ENCODE measurements around the gene TMEFF2. TPM values are rescaled to one million over a fixed set of nuclear protein-coding genes. Genes with fewer than 3 reads are reported as not detected.

TMEFF2 gene
- total and polyA plus RNA-seq, 8 donors: 0.18 to 1.0 (median 0.39) TPM; not detected in 2

GRCh38 chr2:192068966-192069365 is 125.8 kb downstream of the TMEFF2 start:
- Histone ChIP-seq H3K27me3 (no peaks in the 10 kb centered on the region), H3K4me1 (peaks cover 0 to 5% of the 10 kb centered on the region in 2 donors), H3K9me3 (no peaks in the 10 kb centered on the region), H3K27ac (no peak overlapping the region), H3K4me3 (no peak overlapping the region), H3K36me3 (no peaks in the 10 kb centered on the region)
- DNase-seq: no peak
- TF ChIP-seq CTCF (IDR thresholded peaks at IDR 0.05): no peak
- no peak for ATAC-seq
- intact Hi-C loops (cut with DNase I): no loop called here

GRCh38 chr2:192067631-192068030 is 127.1 kb downstream of the TMEFF2 start:
- no peaks in the 10 kb centered on the region for H3K36me3 ChIP-seq
- H3K27ac ChIP-seq: no peak overlapping the region
- no peak overlapping the region for H3K4me3 ChIP-seq
- DNase-seq (no peak), ATAC-seq (no peak)
- H3K27me3 ChIP-seq: no peaks in the 10 kb centered on the region
- TF ChIP-seq CTCF (IDR thresholded peaks at IDR 0.05): no peak
- intact Hi-C loops (cut with DNase I): no loop called here
- no peaks in the 10 kb centered on the region for H3K9me3 ChIP-seq
- H3K4me1 ChIP-seq: peaks cover 0 to 1% of the 10 kb centered on the region in 2 donors

- Histone ChIP-seq H3K4me1 (no peaks in the 10 kb centered on the region), H3K27ac (no peak overlapping the region), H3K4me3 (no peak overlapping the region), H3K27me3 (no peaks in the 10 kb centered on the region), H3K36me3 (no peaks in the 10 kb centered on the region), H3K9me3 (no peaks in the 10 kb centered on the region)
- no peak for DNase-seq
- intact Hi-C loops (cut with DNase I): no loop called here
- TF ChIP-seq CTCF (IDR thresholded peaks at IDR 0.05): no peak
- ATAC-seq: no peak
These were observed 130.3 kb downstream of the TMEFF2 start for GRCh38 chr2:192064459-192064858.

GRCh38 chr2:192060161-192060560 is 134.6 kb downstream of the TMEFF2 start:
- Histone ChIP-seq H3K4me3 (no peak overlapping the region), H3K27me3 (no peaks in the 10 kb centered on the region), H3K36me3 (no peaks in the 10 kb centered on the region), H3K9me3 (no peaks in the 10 kb centered on the region), H3K27ac (no peak overlapping the region), H3K4me1 (no peaks in the 10 kb centered on the region)
- no peak for TF ChIP-seq CTCF (IDR thresholded peaks at IDR 0.05)
- intact Hi-C loops (cut with DNase I): no loop called here
- DNase-seq (no peak), ATAC-seq (no peak)

GRCh38 chr2:192059266-192059665 is 135.5 kb downstream of the TMEFF2 start:
- H3K4me1 ChIP-seq: no peaks in the 10 kb centered on the region
- no peak for DNase-seq
- no peak overlapping the region for H3K4me3 ChIP-seq
- ATAC-seq: no peak
- intact Hi-C loops (cut with DNase I): no loop called here
- TF ChIP-seq CTCF (IDR thresholded peaks at IDR 0.05): no peak
- no peak overlapping the region for H3K27ac ChIP-seq
- H3K27me3 ChIP-seq: no peaks in the 10 kb centered on the region
- H3K9me3 ChIP-seq: no peaks in the 10 kb centered on the region
- no peaks in the 10 kb centered on the region for H3K36me3 ChIP-seq

Measured in left lung (tissue), 10 donors.